ENCODE data around the gene INO80B. TPM values are rescaled to one million over a fixed set of nuclear protein-coding genes. Genes with fewer than 3 reads are reported as not detected.

The INO80B gene
- total RNA-seq, 1 donor = 13.5 TPM

GRCh38 chr2:74502720-74503505, 48.0 kb downstream of the INO80B start:
- peak overlapping the region; percentile 69 for H3K4me3 ChIP-seq (ENCODE audit: low read depth, low read length)
- TF ChIP-seq, protein P1, sequence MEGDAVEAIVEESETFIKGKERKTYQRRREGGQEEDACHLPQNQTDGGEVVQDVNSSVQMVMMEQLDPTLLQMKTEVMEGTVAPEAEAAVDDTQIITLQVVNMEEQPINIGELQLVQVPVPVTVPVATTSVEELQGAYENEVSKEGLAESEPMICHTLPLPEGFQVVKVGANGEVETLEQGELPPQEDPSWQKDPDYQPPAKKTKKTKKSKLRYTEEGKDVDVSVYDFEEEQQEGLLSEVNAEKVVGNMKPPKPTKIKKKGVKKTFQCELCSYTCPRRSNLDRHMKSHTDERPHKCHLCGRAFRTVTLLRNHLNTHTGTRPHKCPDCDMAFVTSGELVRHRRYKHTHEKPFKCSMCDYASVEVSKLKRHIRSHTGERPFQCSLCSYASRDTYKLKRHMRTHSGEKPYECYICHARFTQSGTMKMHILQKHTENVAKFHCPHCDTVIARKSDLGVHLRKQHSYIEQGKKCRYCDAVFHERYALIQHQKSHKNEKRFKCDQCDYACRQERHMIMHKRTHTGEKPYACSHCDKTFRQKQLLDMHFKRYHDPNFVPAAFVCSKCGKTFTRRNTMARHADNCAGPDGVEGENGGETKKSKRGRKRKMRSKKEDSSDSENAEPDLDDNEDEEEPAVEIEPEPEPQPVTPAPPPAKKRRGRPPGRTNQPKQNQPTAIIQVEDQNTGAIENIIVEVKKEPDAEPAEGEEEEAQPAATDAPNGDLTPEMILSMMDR (IDR thresholded peaks at IDR 0.05; ENCODE audit: insufficient read depth, low read length) = peak; percentile 29
- DNase-seq (ENCODE audit: low read depth) = peak; percentile 86

- TF ChIP-seq, protein P1 (IDR thresholded peaks at IDR 0.05; ENCODE audit: insufficient read depth, low read length) = no peak
- no peak for DNase-seq (ENCODE audit: low read depth)
These were observed 48.9 kb downstream of the INO80B start for GRCh38 chr2:74503506-74504475.

GRCh38 chr2:74504591-74504990, 49.7 kb downstream of the INO80B start:
- H3K4me3 ChIP-seq (ENCODE audit: low read depth, low read length) = peak overlapping the region; percentile 69
- TF ChIP-seq, protein P1 (IDR thresholded peaks at IDR 0.05; ENCODE audit: insufficient read depth, low read length) = no peak
- DNase-seq (ENCODE audit: low read depth) = no peak

More at GRCh38 chr2:74503506-74504475, 48.9 kb downstream of the INO80B start:
- peak overlapping the region; percentile 69 for H3K4me3 ChIP-seq (ENCODE audit: low read depth, low read length)

DNA sequence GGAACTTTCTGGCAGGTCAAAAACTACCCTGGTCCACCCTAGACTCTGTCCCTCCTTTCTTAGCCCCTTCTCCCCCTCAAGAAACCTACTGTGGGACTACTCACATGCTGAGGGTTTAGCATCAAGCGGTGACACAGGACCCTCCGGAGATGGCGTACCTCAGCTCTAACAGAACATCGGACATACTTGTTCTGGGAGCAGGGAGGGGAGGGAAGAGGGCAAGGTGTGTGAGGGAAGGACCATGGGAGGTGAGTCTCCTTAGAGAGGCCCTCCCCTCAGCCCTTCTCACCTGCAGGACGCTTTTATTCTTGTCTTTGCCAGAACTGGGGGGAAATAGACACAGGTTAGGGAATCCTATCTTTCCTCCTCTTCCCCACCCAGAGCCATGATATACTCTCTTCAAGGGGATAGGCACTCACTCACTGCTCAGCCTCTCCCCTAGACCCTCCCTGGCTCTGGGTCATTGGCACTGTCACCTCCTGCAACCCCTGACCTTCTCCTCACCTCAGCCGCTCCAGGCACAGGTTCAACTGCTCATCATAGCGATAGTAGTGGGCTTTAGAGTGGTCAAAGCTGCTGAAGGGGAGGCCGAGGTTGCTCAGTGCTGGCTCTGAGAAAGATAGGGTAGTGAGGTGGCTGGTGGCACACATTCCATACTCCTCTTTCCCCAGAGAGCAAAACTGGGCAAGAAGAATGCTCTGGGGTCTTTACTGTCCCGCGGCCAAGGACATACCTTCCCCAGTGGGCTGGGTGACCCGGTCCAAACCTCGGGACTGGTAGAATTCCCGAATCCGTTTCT, 50.8 kb downstream of the INO80B start:
- TF ChIP-seq, protein P1 (IDR thresholded peaks at IDR 0.05; ENCODE audit: insufficient read depth, low read length) = no peak
- DNase-seq (ENCODE audit: low read depth) = no peak
- H3K4me3 ChIP-seq (ENCODE audit: low read depth, low read length) = peak overlapping the region; percentile 52

DNA sequence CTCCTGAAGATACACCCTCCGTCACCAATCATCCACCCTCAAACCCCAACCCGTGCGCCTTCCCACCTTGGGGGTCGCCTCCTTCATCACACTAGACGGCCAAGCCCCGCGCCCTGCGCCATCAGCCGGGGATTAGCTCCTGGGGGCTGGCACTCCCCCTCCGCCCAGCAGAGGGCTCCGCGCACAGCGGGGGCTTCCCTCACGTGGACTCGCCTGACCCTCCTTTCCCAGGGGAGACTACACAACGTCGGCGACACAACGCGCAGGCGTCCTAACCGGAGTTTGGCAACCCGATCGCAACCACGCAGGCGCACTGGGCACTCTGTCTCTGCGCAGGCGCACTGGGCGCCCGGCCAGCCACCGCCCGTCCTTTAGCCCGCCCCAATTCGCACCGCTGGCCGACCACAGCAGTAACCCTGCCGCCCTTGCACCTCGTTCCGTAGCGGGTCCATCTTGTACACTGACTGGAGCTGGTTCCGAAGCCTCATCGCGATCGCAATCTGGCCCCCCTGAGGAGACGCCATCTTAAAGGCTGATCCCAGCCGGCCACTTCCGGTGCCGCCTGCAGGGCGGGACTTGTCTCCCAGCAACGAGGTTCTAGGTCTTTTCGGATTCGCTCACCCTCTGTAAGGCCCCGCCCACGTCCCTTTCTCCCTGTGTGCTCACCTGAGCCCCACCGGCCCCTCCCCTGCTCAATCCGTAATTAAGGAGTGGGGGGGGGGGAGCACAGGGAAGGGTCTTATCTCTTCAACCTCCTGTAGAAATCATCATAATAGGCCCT, 52.4 kb downstream of the INO80B start, which contains the start of gene PCGF1:
Gene PCGF1, minus strand, starts transcription at position 551 of the 781 bp plus-strand sequence. Its CDS starts 27 bp downstream, at position 524.
- TF ChIP-seq, protein P1 (IDR thresholded peaks at IDR 0.05; ENCODE audit: insufficient read depth, low read length) = peak; percentile 51
- H3K4me3 ChIP-seq (ENCODE audit: low read depth, low read length) = peak within 1 kb of the TSS; percentile 100
- DNase-seq (ENCODE audit: low read depth) = peak; percentile 98

Other genes starting within 250 kb of the INO80B start
- gene SLC4A5, start 111.7 kb upstream of the INO80B start, total RNA-seq (ENCODE audit: low replicate concordance) = 0.25 and 0.45 TPM in 2 replicates
- gene DCTN1, start 74.8 kb upstream of the INO80B start, total RNA-seq (ENCODE audit: low replicate concordance) = 147 and 293 TPM in 2 replicates
- 1.9 and 2.8 TPM in 2 replicates for gene C2orf81, start 33.5 kb upstream of the INO80B start, total RNA-seq (ENCODE audit: low replicate concordance)
- gene WDR54, start 33.4 kb upstream of the INO80B start, total RNA-seq (ENCODE audit: low replicate concordance) = 16.9 and 34.3 TPM in 2 replicates
- gene RTKN, start 13.2 kb upstream of the INO80B start, total RNA-seq (ENCODE audit: low replicate concordance) = 12.0 and 15.7 TPM in 2 replicates
- 24.4 and 27.6 TPM in 2 replicates for gene WBP1, start 3.4 kb downstream of the INO80B start, total RNA-seq (ENCODE audit: low replicate concordance)
- 15.2 and 25.3 TPM in 2 replicates for gene MOGS, start 10.3 kb downstream of the INO80B start, total RNA-seq (ENCODE audit: low replicate concordance)
- gene MRPL53, start 17.6 kb downstream of the INO80B start, total RNA-seq (ENCODE audit: low replicate concordance) = 19.3 and 30.2 TPM in 2 replicates
- gene CCDC142, start 27.9 kb downstream of the INO80B start, total RNA-seq (ENCODE audit: low replicate concordance) = 25.4 and 27.7 TPM in 2 replicates
- gene TTC31, start 28.0 kb downstream of the INO80B start, total RNA-seq (ENCODE audit: low replicate concordance) = 10.4 and 16.3 TPM in 2 replicates
- 2.0 and 3.0 TPM in 2 replicates for gene LBX2, start 44.5 kb downstream of the INO80B start, total RNA-seq (ENCODE audit: low replicate concordance)
- 27.5 and 28.9 TPM in 2 replicates for gene PCGF1, start 52.6 kb downstream of the INO80B start, total RNA-seq (ENCODE audit: low replicate concordance)
- gene TLX2, start 59.4 kb downstream of the INO80B start, total RNA-seq (ENCODE audit: low replicate concordance) = not detected in 2 replicates
- gene DQX1, start 71.1 kb downstream of the INO80B start, total RNA-seq (ENCODE audit: low replicate concordance) = 0.27 TPM in 1 of 2 replicates, not detected in the other
- gene AUP1, start 74.6 kb downstream of the INO80B start, total RNA-seq (ENCODE audit: low replicate concordance) = 18.1 and 88.0 TPM in 2 replicates
- 27.1 and 32.9 TPM in 2 replicates for gene HTRA2, start 74.8 kb downstream of the INO80B start, total RNA-seq (ENCODE audit: low replicate concordance)
- 11.9 and 18.5 TPM in 2 replicates for gene LOXL3, start 98.9 kb downstream of the INO80B start, total RNA-seq (ENCODE audit: low replicate concordance)
- 11.4 and 36.9 TPM in 2 replicates for gene DOK1, start 99.6 kb downstream of the INO80B start, total RNA-seq (ENCODE audit: low replicate concordance)
- not detected in 2 replicates for gene M1AP, start 193.2 kb downstream of the INO80B start, total RNA-seq (ENCODE audit: low replicate concordance)
- gene SEMA4F, start 199.2 kb downstream of the INO80B start, total RNA-seq (ENCODE audit: low replicate concordance) = 2.8 and 3.6 TPM in 2 replicates